CD8-positive, alpha-beta memory T cell (primary cell): ENCODE data around the gene TWIST2. TPM values are rescaled to one million over a fixed set of nuclear protein-coding genes. Genes with fewer than 3 reads are reported as not detected.
A peak's percentile ranks its signal among the peaks of the same experiment; 100 is the strongest.

Experiments
- CTCF ChIA-PET: fragments of 350-600 bp; sonication (Branson Sonifier 250); formaldehyde crosslinking; loops from one replicate; lab custom pipeline; 2021; ENCODE audit warnings: antibody characterized with exemption; lab: Charles Lee
- POLR2A ChIA-PET: fragments of 350-600 bp; sonication (Branson Sonifier 250); formaldehyde crosslinking; loops from one replicate; lab custom pipeline; 2021; ENCODE audit warnings: antibody characterized with exemption; lab: Charles Lee
- DNase-seq, 5 donors: peaks; one replicate each; pipeline versions ENCODE4 v3.0.0 to v3.0.0-alpha.2; 2020 to 2022; ENCODE audit warnings: mixed read lengths in 1 of 5
- H3K27ac ChIP-seq: one replicate; pipeline ENCODE4 v1.7.0; 2013; ENCODE audit warnings: low read depth, mild to moderate bottlenecking, low read length, moderate library complexity
- H3K27me3 ChIP-seq: 2 replicates; pipeline ENCODE4 v1.7.0; 2013; ENCODE audit warnings: low read length, mild to moderate bottlenecking; ENCODE audit not compliant: insufficient read depth, poor library complexity, severe bottlenecking
- H3K36me3 ChIP-seq: 2 replicates; pipeline ENCODE4 v1.7.0; 2013; ENCODE audit warnings: mild to moderate bottlenecking, low read length, moderate library complexity; ENCODE audit not compliant: insufficient read depth
- H3K4me1 ChIP-seq: 2 replicates; pipeline ENCODE4 v1.7.0; 2013; ENCODE audit warnings: mild to moderate bottlenecking, low read length, moderate library complexity; ENCODE audit not compliant: insufficient read depth
- H3K4me3 ChIP-seq: 2 replicates; pipeline ENCODE4 v1.7.0; 2013; ENCODE audit warnings: mild to moderate bottlenecking, low read length
- H3K9me3 ChIP-seq: 2 replicates; pipeline ENCODE4 v1.7.0; 2013; ENCODE audit warnings: mild to moderate bottlenecking, low read length
- H3K27ac Mint-ChIP-seq, 8 donors: one replicate each; pipeline ENCODE4 v1.8.0; 2020 to 2021; ENCODE audit warnings: mixed read lengths in 8 of 8, mild to moderate bottlenecking in 6 of 8, inconsistent platforms in 3 of 8, moderate library complexity in 3 of 8
- H3K27me3 Mint-ChIP-seq, 2 donors: one replicate each; pipeline ENCODE4 v1.8.0; 2020 to 2021; ENCODE audit warnings: mixed read lengths in 2 of 2, mild to moderate bottlenecking in 1 of 2, moderate library complexity in 1 of 2
- H3K36me3 Mint-ChIP-seq, 3 donors: one replicate each; pipeline ENCODE4 v1.8.0; 2020 to 2021; ENCODE audit warnings: mixed read lengths in 3 of 3, inconsistent platforms in 1 of 3, mild to moderate bottlenecking in 1 of 3
- H3K4me1 Mint-ChIP-seq, 3 donors: one replicate each; pipeline ENCODE4 v1.8.0; 2020 to 2021; ENCODE audit warnings: mixed read lengths in 3 of 3, inconsistent platforms in 1 of 3, mild to moderate bottlenecking in 1 of 3
- H3K4me3 Mint-ChIP-seq, 7 donors: one replicate each; pipeline ENCODE4 v1.8.0; 2020 to 2021; ENCODE audit warnings: mixed read lengths in 7 of 7, mild to moderate bottlenecking in 6 of 7, moderate library complexity in 4 of 7, inconsistent platforms in 2 of 7
- H3K9me3 Mint-ChIP-seq, 5 donors: one replicate each; pipeline ENCODE4 v1.8.0; 2020 to 2022; ENCODE audit warnings: mixed read lengths in 5 of 5, mild to moderate bottlenecking in 3 of 5, moderate library complexity in 2 of 5, inconsistent platforms in 1 of 5
- polyA plus RNA-seq: library from polyadenylated mRNA; unstranded; fragments of 300-500 nt; fragmentation: Illumina TruSeq; gene quantifications from one replicate; pipeline ENCODE4 v1.2.3, GENCODE V29; 2021
- total RNA-seq, 2 experiments: library from RNA; stranded (reverse); gene quantifications; one replicate each; pipeline ENCODE4 v1.2.3, GENCODE V29; 2021

Gene TWIST2
- total and polyA plus RNA-seq, 3 experiments from 2014 or later, result not detected

GRCh38 chr2:238929242-238930081, 81.6 kb downstream of the TWIST2 start:
- Histone ChIP-seq H3K27ac (no peak overlapping the region), H3K4me3 (no peak overlapping the region), H3K9me3 (no peaks in the 10 kb centered on the region), H3K4me1 (no peaks in the 10 kb centered on the region), H3K36me3 (no peaks in the 10 kb centered on the region), H3K27me3 (no peaks in the 10 kb centered on the region)
- ChIA-PET CTCF (no interaction called here), POLR2A (no interaction called here)
- peaks cover 26 to 49% of the 10 kb centered on the region in 2 donors for H3K27me3 Mint-ChIP-seq
- H3K4me3 Mint-ChIP-seq, result no peak overlapping the region
- no peaks in the 10 kb centered on the region for H3K36me3 Mint-ChIP-seq
- H3K27ac Mint-ChIP-seq, result no peak overlapping the region
- DNase-seq, result no peak
- no peaks in the 10 kb centered on the region for H3K4me1 Mint-ChIP-seq
- no peaks in the 10 kb centered on the region for H3K9me3 Mint-ChIP-seq

- Mint-ChIP-seq H3K4me3 (no peak overlapping the region), H3K4me1 (no peaks in the 10 kb centered on the region), H3K36me3 (no peaks in the 10 kb centered on the region), H3K27ac (no peak overlapping the region), H3K27me3 (peaks cover 24 to 48% of the 10 kb centered on the region in 2 donors), H3K9me3 (no peaks in the 10 kb centered on the region)
- H3K4me1 ChIP-seq, result no peaks in the 10 kb centered on the region
- no peak overlapping the region for H3K27ac ChIP-seq
- H3K36me3 ChIP-seq, result no peaks in the 10 kb centered on the region
- ChIA-PET CTCF (no interaction called here), POLR2A (no interaction called here)
- no peak for DNase-seq
- H3K27me3 ChIP-seq, result no peaks in the 10 kb centered on the region
- no peak overlapping the region for H3K4me3 ChIP-seq
- no peaks in the 10 kb centered on the region for H3K9me3 ChIP-seq
These were observed 82.3 kb downstream of the TWIST2 start for GRCh38 chr2:238930216-238930615.

GRCh38 chr2:238936162-238937052, 88.5 kb downstream of the TWIST2 start:
- no peaks in the 10 kb centered on the region for H3K9me3 ChIP-seq
- H3K27me3 Mint-ChIP-seq, result peaks cover 9 to 10% of the 10 kb centered on the region in 2 donors
- H3K4me1 ChIP-seq, result no peaks in the 10 kb centered on the region
- CTCF ChIA-PET, result no interaction called here
- H3K4me3 ChIP-seq, result no peak overlapping the region
- no peaks in the 10 kb centered on the region for H3K27me3 ChIP-seq
- peak overlapping the region in 1 of 7 donors; percentile 5 for H3K4me3 Mint-ChIP-seq
- no peaks in the 10 kb centered on the region for H3K4me1 Mint-ChIP-seq
- H3K27ac ChIP-seq, result no peak overlapping the region
- DNase-seq, result no peak
- no peak overlapping the region for H3K27ac Mint-ChIP-seq
- POLR2A ChIA-PET, result no interaction called here
- H3K36me3 Mint-ChIP-seq, result no peaks in the 10 kb centered on the region
- no peaks in the 10 kb centered on the region for H3K36me3 ChIP-seq
- H3K9me3 Mint-ChIP-seq, result no peaks in the 10 kb centered on the region

- Histone ChIP-seq H3K4me1 (no peaks in the 10 kb centered on the region), H3K4me3 (no peak overlapping the region), H3K9me3 (no peaks in the 10 kb centered on the region), H3K27me3 (no peaks in the 10 kb centered on the region), H3K36me3 (no peaks in the 10 kb centered on the region), H3K27ac (no peak overlapping the region)
- Mint-ChIP-seq H3K9me3 (no peaks in the 10 kb centered on the region), H3K27ac (no peak overlapping the region), H3K4me3 (no peak overlapping the region), H3K4me1 (no peaks in the 10 kb centered on the region), H3K36me3 (no peaks in the 10 kb centered on the region), H3K27me3 (peaks cover 0 to 11% of the 10 kb centered on the region in 2 donors)
- no peak for DNase-seq
- POLR2A ChIA-PET, result no interaction called here
- CTCF ChIA-PET, result no interaction called here
These were observed 90.1 kb downstream of the TWIST2 start for GRCh38 chr2:238938003-238938400.

- CTCF ChIA-PET, result no interaction called here
These were observed 90.6 kb downstream of the TWIST2 start for GRCh38 chr2:238938401-238939055.

GRCh38 chr2:238939074-238939473, 91.2 kb downstream of the TWIST2 start:
- no peaks in the 10 kb centered on the region for H3K9me3 ChIP-seq
- no peaks in the 10 kb centered on the region for H3K36me3 Mint-ChIP-seq
- DNase-seq, result no peak
- H3K27ac ChIP-seq, result no peak overlapping the region
- no peak overlapping the region for H3K27ac Mint-ChIP-seq
- no peak overlapping the region for H3K4me3 ChIP-seq
- H3K4me3 Mint-ChIP-seq, result no peak overlapping the region
- H3K9me3 Mint-ChIP-seq, result no peaks in the 10 kb centered on the region
- peaks cover 6 to 13% of the 10 kb centered on the region in 2 donors for H3K27me3 Mint-ChIP-seq
- H3K4me1 ChIP-seq, result no peaks in the 10 kb centered on the region
- H3K36me3 ChIP-seq, result no peaks in the 10 kb centered on the region
- CTCF ChIA-PET, result no interaction called here
- POLR2A ChIA-PET, result no interaction called here
- no peaks in the 10 kb centered on the region for H3K27me3 ChIP-seq
- no peaks in the 10 kb centered on the region for H3K4me1 Mint-ChIP-seq

More at GRCh38 chr2:238938401-238939055, 90.6 kb downstream of the TWIST2 start:
- Mint-ChIP-seq H3K9me3 (no peaks in the 10 kb centered on the region), H3K4me1 (no peaks in the 10 kb centered on the region), H3K36me3 (no peaks in the 10 kb centered on the region), H3K4me3 (no peak overlapping the region), H3K27ac (no peak overlapping the region), H3K27me3 (peaks cover 4 to 13% of the 10 kb centered on the region in 2 donors)
- POLR2A ChIA-PET, result no interaction called here
- H3K27me3 ChIP-seq, result no peaks in the 10 kb centered on the region
- no peak overlapping the region for H3K27ac ChIP-seq
- H3K4me1 ChIP-seq, result no peaks in the 10 kb centered on the region
- H3K9me3 ChIP-seq, result no peaks in the 10 kb centered on the region
- no peak overlapping the region for H3K4me3 ChIP-seq
- H3K36me3 ChIP-seq, result no peaks in the 10 kb centered on the region
- DNase-seq, result no peak

- peaks cover 6 to 13% of the 10 kb centered on the region in 2 donors for H3K27me3 Mint-ChIP-seq
- CTCF ChIA-PET, result interaction anchor here (1.5 kb wide), 1 partner anchor 11 kb away, joined by 3 read pairs; no protein-coding TSS in a partner anchor
- H3K27me3 ChIP-seq, result no peaks in the 10 kb centered on the region
These were observed 91.9 kb downstream of the TWIST2 start for GRCh38 chr2:238939521-238940403.

More at GRCh38 chr2:238939521-238940403, 91.9 kb downstream of the TWIST2 start:
- H3K36me3 ChIP-seq, result no peaks in the 10 kb centered on the region
- no peak for DNase-seq
- no peak overlapping the region for H3K27ac ChIP-seq
- H3K9me3 Mint-ChIP-seq, result no peaks in the 10 kb centered on the region
- no peaks in the 10 kb centered on the region for H3K4me1 ChIP-seq
- POLR2A ChIA-PET, result no interaction called here
- H3K9me3 ChIP-seq, result no peaks in the 10 kb centered on the region
- no peak overlapping the region for H3K4me3 Mint-ChIP-seq
- H3K4me3 ChIP-seq, result no peak overlapping the region
- H3K36me3 Mint-ChIP-seq, result no peaks in the 10 kb centered on the region
- no peaks in the 10 kb centered on the region for H3K4me1 Mint-ChIP-seq
- no peak overlapping the region for H3K27ac Mint-ChIP-seq
